Mesothelial cell of epicardium (in vitro differentiated cells): ENCODE data around the gene LMNB1. TPM values are rescaled to one million over a fixed set of nuclear protein-coding genes. Genes with fewer than 3 reads are reported as not detected.
A peak's percentile ranks its signal among the peaks of the same experiment; 100 is the strongest.

Experiments used
- DNase-seq, 2 experiments: peaks; one replicate each; pipeline ENCODE4 v3.0.0; 2021; ENCODE audit warnings: low spot score in 2 of 2; ENCODE audit not compliant: unreplicated experiment in 2 of 2
- H3K27ac Mint-ChIP-seq: 2 replicates; pipeline ENCODE4 v1.8.0; 2021; ENCODE audit warnings: mixed read lengths
- H3K27me3 Mint-ChIP-seq: 2 replicates; pipeline ENCODE4 v1.8.0; 2021; ENCODE audit warnings: low read depth, mixed read lengths
- H3K36me3 Mint-ChIP-seq: 2 replicates; pipeline ENCODE4 v1.8.0; 2021; ENCODE audit warnings: mixed read lengths
- H3K4me1 Mint-ChIP-seq: 2 replicates; pipeline ENCODE4 v1.8.0; 2021; ENCODE audit warnings: mixed read lengths
- H3K4me3 Mint-ChIP-seq: 2 replicates; pipeline ENCODE4 v1.8.0; 2021; ENCODE audit warnings: mild to moderate bottlenecking, moderate library complexity, mixed read lengths
- H3K9me3 Mint-ChIP-seq: 2 replicates; pipeline ENCODE4 v1.8.0; 2021; ENCODE audit warnings: mixed read lengths
- total RNA-seq: library from RNA; stranded (reverse); gene quantifications from 3 replicates; pipeline ENCODE4 v1.2.1, GENCODE V29; 2021
- TF ChIP-seq, protein P1 (sequence below): fragments of 200-600 bp; sonication (generic); IDR thresholded peaks from one replicate; pipeline ENCODE4 v1.5.0; 2021; ENCODE audit warnings: antibody characterized with exemption; ENCODE audit not compliant: unreplicated experiment

The LMNB1 gene
- total RNA-seq, 1 donor from 2014 or later = 84.4 TPM

DNA sequence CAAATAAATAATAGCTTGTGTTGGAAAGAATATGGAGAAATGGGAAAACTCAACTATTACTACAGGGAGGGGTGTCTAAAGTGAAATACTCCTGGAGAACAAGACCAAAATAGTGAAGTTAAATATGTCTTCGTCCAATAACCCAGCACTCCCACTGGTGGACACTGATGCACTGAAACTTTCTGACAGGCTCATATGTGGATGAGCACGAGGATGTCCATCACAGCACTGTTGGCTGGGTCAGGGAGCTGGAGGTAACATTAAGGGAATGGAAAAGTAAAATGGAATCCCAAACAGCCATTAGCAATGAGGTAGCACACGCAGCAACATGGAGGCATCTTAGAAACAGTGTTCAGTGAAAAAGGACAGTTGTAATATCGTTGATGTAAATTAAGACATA is 86.5 kb downstream of the LMNB1 start:
- H3K36me3 Mint-ChIP-seq = no peaks in the 10 kb centered on the region
- TF ChIP-seq, protein P1, sequence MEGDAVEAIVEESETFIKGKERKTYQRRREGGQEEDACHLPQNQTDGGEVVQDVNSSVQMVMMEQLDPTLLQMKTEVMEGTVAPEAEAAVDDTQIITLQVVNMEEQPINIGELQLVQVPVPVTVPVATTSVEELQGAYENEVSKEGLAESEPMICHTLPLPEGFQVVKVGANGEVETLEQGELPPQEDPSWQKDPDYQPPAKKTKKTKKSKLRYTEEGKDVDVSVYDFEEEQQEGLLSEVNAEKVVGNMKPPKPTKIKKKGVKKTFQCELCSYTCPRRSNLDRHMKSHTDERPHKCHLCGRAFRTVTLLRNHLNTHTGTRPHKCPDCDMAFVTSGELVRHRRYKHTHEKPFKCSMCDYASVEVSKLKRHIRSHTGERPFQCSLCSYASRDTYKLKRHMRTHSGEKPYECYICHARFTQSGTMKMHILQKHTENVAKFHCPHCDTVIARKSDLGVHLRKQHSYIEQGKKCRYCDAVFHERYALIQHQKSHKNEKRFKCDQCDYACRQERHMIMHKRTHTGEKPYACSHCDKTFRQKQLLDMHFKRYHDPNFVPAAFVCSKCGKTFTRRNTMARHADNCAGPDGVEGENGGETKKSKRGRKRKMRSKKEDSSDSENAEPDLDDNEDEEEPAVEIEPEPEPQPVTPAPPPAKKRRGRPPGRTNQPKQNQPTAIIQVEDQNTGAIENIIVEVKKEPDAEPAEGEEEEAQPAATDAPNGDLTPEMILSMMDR = no peak
- H3K4me1 Mint-ChIP-seq = peaks cover 11% of the 10 kb centered on the region
- no peaks in the 10 kb centered on the region for H3K9me3 Mint-ChIP-seq
- H3K27ac Mint-ChIP-seq = no peak overlapping the region
- no peak for DNase-seq
- peaks cover 2% of the 10 kb centered on the region for H3K27me3 Mint-ChIP-seq
- no peak overlapping the region for H3K4me3 Mint-ChIP-seq

DNA sequence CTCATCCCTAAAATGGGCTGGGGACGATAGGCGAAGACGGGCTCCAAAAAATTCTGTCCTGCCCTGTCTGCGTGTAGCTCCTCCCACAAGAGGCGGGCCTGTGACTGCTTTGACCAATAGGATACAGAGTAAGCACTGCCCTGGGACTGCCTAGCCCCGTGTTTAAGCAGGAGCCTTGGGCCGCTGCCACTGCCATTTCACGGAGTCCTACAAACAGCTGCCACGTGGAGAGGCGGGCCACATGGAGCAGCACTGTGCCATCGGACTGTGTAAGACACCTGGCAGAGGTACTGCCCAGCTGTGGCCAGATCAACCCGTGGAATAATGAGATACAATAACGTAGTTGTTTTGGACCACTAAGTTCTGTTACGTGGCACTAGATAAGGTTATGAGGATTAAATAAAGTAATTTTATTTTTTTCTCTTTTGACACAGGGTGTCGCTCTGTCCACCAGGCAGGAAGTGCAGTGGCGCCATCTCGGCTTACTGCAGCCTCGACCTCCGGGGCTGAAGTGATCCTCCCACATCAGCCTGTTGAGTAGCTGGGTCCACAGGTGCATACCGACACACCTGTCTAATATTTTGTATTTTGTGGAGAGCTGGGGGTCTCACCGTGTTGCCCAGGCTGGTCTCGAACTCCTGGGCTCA is 87.2 kb downstream of the LMNB1 start:
- no peaks in the 10 kb centered on the region for H3K9me3 Mint-ChIP-seq
- H3K4me3 Mint-ChIP-seq = no peak overlapping the region
- peaks cover 13% of the 10 kb centered on the region for H3K4me1 Mint-ChIP-seq
- no peak overlapping the region for H3K27ac Mint-ChIP-seq
- TF ChIP-seq, protein P1 = no peak
- H3K27me3 Mint-ChIP-seq = peaks cover 7% of the 10 kb centered on the region
- DNase-seq = no peak
- no peaks in the 10 kb centered on the region for H3K36me3 Mint-ChIP-seq

DNA sequence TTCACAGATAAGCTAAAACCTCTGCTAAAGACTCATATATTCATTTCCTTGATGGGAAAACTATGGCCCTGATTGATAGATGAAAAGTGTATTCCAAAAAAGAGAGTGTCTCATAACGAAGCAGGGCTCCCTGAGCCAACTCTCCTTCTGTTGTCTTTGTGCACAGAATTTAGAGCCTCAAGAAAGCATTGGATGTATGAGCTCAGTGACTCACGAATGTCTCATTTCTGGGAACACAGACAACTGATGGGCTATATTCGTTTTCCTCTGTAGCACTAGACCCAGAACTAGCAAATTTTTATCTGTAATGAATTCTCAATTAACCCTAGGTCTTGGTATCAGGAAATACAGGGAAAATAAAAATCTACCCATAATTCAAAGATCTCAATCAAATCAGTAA is 88.4 kb downstream of the LMNB1 start:
- H3K4me3 Mint-ChIP-seq = no peak overlapping the region
- H3K9me3 Mint-ChIP-seq = no peaks in the 10 kb centered on the region
- H3K4me1 Mint-ChIP-seq = peaks cover 16% of the 10 kb centered on the region
- H3K27me3 Mint-ChIP-seq = peaks cover 13% of the 10 kb centered on the region
- TF ChIP-seq, protein P1 = no peak
- no peak for DNase-seq
- no peaks in the 10 kb centered on the region for H3K36me3 Mint-ChIP-seq
- no peak overlapping the region for H3K27ac Mint-ChIP-seq

DNA sequence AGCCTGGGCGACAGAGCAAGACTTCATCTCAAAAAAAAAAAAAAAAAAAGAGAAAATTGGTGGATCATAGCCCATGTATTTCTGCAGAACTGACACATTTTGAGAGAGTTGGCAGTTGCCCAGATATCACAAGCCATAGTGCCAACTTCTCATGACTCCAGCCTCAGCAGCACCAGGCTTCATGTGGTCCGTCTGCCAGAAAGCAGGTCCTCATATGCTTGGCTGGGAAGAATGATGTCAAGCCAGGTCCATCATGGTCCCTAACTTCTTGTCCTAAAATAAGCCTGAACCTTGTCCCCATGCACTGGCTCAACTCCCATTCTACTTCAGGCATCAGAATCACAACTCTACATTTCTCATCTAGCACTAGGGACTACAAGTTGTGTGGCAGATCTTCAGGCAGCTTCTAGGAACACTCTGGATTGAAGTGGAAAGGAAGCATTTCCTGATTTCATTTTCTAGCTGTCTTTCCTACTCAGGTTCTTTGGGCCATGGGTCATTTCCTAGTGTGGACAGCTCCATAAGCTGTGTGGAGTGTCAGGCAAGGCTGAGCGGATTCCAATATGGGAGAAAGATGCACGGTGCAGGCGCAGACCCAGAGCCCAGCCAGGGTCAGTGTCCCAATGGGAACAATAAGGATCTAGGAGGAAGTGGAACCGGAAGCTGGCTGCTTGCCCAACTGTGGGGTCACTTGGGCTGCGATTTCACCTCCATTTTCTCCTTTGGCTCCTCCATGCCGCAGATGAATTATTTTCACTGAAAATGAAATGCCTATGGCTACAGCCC is 90.1 kb downstream of the LMNB1 start:
- H3K9me3 Mint-ChIP-seq = no peaks in the 10 kb centered on the region
- peak in 1 of 2 experiments; percentile 20 for DNase-seq
- peaks cover 9% of the 10 kb centered on the region for H3K4me1 Mint-ChIP-seq
- H3K36me3 Mint-ChIP-seq = no peaks in the 10 kb centered on the region
- H3K27me3 Mint-ChIP-seq = peaks cover 14% of the 10 kb centered on the region
- no peak overlapping the region for H3K27ac Mint-ChIP-seq
- H3K4me3 Mint-ChIP-seq = no peak overlapping the region
- TF ChIP-seq, protein P1 = no peak

DNA sequence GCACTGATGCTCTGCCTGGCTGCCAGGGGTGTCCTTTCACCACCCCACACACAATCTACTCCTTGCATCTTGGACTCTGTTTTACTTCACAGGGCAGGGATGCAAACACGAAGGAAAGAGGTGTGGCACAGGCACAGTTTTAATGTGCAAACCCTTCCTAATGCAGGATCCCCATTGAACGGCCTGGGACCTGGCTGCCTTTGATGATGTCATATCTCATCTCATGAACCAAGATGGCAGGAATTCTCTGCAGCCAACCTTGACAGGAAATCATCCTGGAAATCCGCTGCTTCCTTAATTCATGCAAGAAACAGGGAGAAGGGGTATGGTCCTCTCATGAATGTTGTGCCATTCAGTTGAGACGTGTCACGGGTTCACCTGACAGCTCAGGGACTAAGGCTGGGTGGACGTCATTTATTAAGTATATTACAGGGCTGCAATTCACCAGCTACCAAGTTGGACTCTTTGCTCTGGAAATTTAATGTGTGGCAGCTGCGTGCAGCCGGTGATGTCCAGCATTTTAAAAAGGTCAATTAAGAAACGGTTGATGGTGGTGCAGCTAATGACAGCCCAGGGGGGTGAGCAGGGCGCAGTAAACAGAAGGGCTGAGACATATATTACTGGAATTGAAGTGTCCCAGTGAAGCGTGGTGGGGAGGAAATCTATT is 91.5 kb downstream of the LMNB1 start:
- H3K27ac Mint-ChIP-seq = no peak overlapping the region

More for the DNA sequence above, 91.5 kb downstream of the LMNB1 start:
- peak in 1 of 2 experiments; percentile 19 for DNase-seq
- Mint-ChIP-seq H3K9me3 (no peaks in the 10 kb centered on the region), H3K4me3 (peak overlapping the region; percentile 50), H3K27me3 (peaks cover 14% of the 10 kb centered on the region), H3K36me3 (no peaks in the 10 kb centered on the region), H3K4me1 (peaks cover 9% of the 10 kb centered on the region)
- TF ChIP-seq, protein P1 = no peak
